GM23248 (cell line): ENCODE measurements around the gene ARFGEF3. TPM values are rescaled to one million over a fixed set of nuclear protein-coding genes. Genes with fewer than 3 reads are reported as not detected.

Source experiments
- DNase-seq: peaks from one replicate; pipeline ENCODE4 v3.0.0-alpha.2; 2015
- H2AFZ ChIP-seq: fragments of 200-600 bp; sonication (generic); 2 replicates; pipeline ENCODE4 v1.6.1; 2016; ENCODE audit warnings: antibody characterized with exemption
- H3F3A ChIP-seq: fragments of 200-600 bp; sonication (generic); 2 replicates; pipeline ENCODE4 v1.6.1; 2016; ENCODE audit warnings: mild to moderate bottlenecking, antibody characterized with exemption, mixed run types; ENCODE audit not compliant: insufficient read depth
- H3K27ac ChIP-seq: fragments of 200-600 bp; sonication (generic); 2 replicates; pipeline ENCODE4 v1.5.1; 2016; ENCODE audit warnings: mild to moderate bottlenecking
- H3K27me3 ChIP-seq: fragments of 200-600 bp; sonication (generic); replicated peaks from 2 replicates; pipeline ENCODE4 v1.6.1; 2016; ENCODE audit warnings: mild to moderate bottlenecking; ENCODE audit not compliant: insufficient read depth
- H3K36me3 ChIP-seq: fragments of 200-600 bp; sonication (generic); 2 replicates; pipeline ENCODE4 v1.6.1; 2016; ENCODE audit warnings: low read depth, mild to moderate bottlenecking
- H3K4me1 ChIP-seq: fragments of 200-600 bp; sonication (generic); 2 replicates; pipeline ENCODE4 v1.6.1; 2016; ENCODE audit warnings: mild to moderate bottlenecking; ENCODE audit not compliant: insufficient read depth
- H3K4me2 ChIP-seq: fragments of 200-600 bp; sonication (generic); one replicate; pipeline ENCODE4 v1.6.1; 2016; ENCODE audit warnings: mild to moderate bottlenecking; ENCODE audit not compliant: unreplicated experiment
- H3K4me3 ChIP-seq: fragments of 200-600 bp; sonication (generic); 2 replicates; pipeline ENCODE4 v1.5.1; 2016; ENCODE audit warnings: mild to moderate bottlenecking
- H3K79me2 ChIP-seq: fragments of 200-600 bp; sonication (generic); 2 replicates; pipeline ENCODE4 v1.6.1; 2016; ENCODE audit warnings: mild to moderate bottlenecking; ENCODE audit not compliant: insufficient read depth
- H3K9ac ChIP-seq: fragments of 200-600 bp; sonication (generic); 2 replicates; pipeline ENCODE4 v1.6.1; 2016; ENCODE audit warnings: mild to moderate bottlenecking
- H3K9me2 ChIP-seq: fragments of 200-600 bp; sonication (generic); 2 replicates; pipeline ENCODE4 v1.6.1; 2016; ENCODE audit warnings: mixed run types, mild to moderate bottlenecking, moderate library complexity; ENCODE audit not compliant: insufficient read depth
- H3K9me3 ChIP-seq: fragments of 200-600 bp; sonication (generic); one replicate; pipeline ENCODE4 v1.6.1; 2017; ENCODE audit warnings: low read depth
- H4K20me1 ChIP-seq: fragments of 200-600 bp; sonication (generic); 2 replicates; pipeline ENCODE4 v1.6.0; 2016; ENCODE audit not compliant: insufficient read depth
- EZH2 ChIP-seq: fragments of 200-600 bp; sonication (generic); IDR thresholded peaks from 2 replicates; pipeline ENCODE4 v1.6.1; 2018; ENCODE audit warnings: antibody characterized with exemption, mild to moderate bottlenecking; ENCODE audit not compliant: insufficient read depth, poor library complexity, severe bottlenecking
- EZH2phosphoT487 ChIP-seq: fragments of 200-600 bp; sonication (generic); IDR thresholded peaks from 2 replicates; pipeline ENCODE4 v1.6.1; 2018; ENCODE audit warnings: antibody characterized with exemption, moderate library complexity, mild to moderate bottlenecking, low read depth; ENCODE audit not compliant: insufficient read depth
- WGBS, 2 experiments: methylation state at CpG; one replicate each; pipeline ENCODE4 v1.1.6; 2015 to 2017; ENCODE audit warnings: low lambda C conversion rate in 2 of 2, low coverage in 1 of 2; ENCODE audit errors: missing lambda C conversion rate in 2 of 2; 5-methylcytosine and 5-hydroxymethylcytosine counted together
- in situ Hi-C: fragments of 300-500 bp; cut with MboI; formaldehyde crosslinking; loops from 2 replicates; pipeline ENCODE4 v1.15.0; 2020
- polyA plus RNA-seq: library from polyadenylated mRNA; unstranded; fragments of >200 nt; fragmentation: Nextera tagmentation; extraction: Ambion mirVana; gene quantifications from 2 replicates; pipeline ENCODE4 v1.2.1, GENCODE V29; 2016
- total RNA-seq: library from RNA; depleted of rRNA; stranded (reverse); fragments of >200 nt; shearing (Covaris generic); gene quantifications from 2 replicates; pipeline ENCODE4 v1.2.3, GENCODE V29; 2014

Gene ARFGEF3
- total and polyA plus RNA-seq, 2 experiments from 2014 or later = 0.06 to 0.11 TPM

- in situ Hi-C loops = no loop called here
- H3F3A ChIP-seq = no peaks in the 10 kb centered on the region
- no peak overlapping the region for H3K9ac ChIP-seq
- no peak overlapping the region for H3K4me3 ChIP-seq
- DNase-seq = no peak
- H3K4me2 ChIP-seq = no peak overlapping the region
- no peaks in the 10 kb centered on the region for H3K9me2 ChIP-seq
- no peak for TF ChIP-seq EZH2phosphoT487
- TF ChIP-seq EZH2 = no peak
- no peaks in the 10 kb centered on the region for H3K4me1 ChIP-seq
- no peaks in the 10 kb centered on the region for H3K36me3 ChIP-seq
- no peaks in the 10 kb centered on the region for H4K20me1 ChIP-seq
- no peaks in the 10 kb centered on the region for H3K9me3 ChIP-seq
- no peak overlapping the region for H3K27ac ChIP-seq
- no peak overlapping the region for H2AFZ ChIP-seq
- no peaks in the 10 kb centered on the region for H3K79me2 ChIP-seq
- 74 to 76% methylated on average over 4 of the region's 4 CpGs for WGBS, 2 experiments
- no peaks in the 10 kb centered on the region for H3K27me3 ChIP-seq
Observed at GRCh38 chr6:138277835-138278234, 116.1 kb downstream of the ARFGEF3 start.

- Histone ChIP-seq H4K20me1 (no peaks in the 10 kb centered on the region), H2AFZ (no peak overlapping the region), H3K9me2 (no peaks in the 10 kb centered on the region), H3K4me1 (no peaks in the 10 kb centered on the region), H3K4me3 (no peak overlapping the region), H3K27ac (no peak overlapping the region), H3K36me3 (no peaks in the 10 kb centered on the region), H3K79me2 (no peaks in the 10 kb centered on the region), H3K9ac (no peak overlapping the region), H3K4me2 (no peak overlapping the region), H3F3A (no peaks in the 10 kb centered on the region), H3K9me3 (no peaks in the 10 kb centered on the region), H3K27me3 (no peaks in the 10 kb centered on the region)
- in situ Hi-C loops = no loop called here
- peak; percentile 62 for DNase-seq
- TF ChIP-seq EZH2 (no peak), EZH2phosphoT487 (no peak)
- 16 to 19% methylated on average over 12 of the region's 12 CpGs for WGBS, 2 experiments
Observed at GRCh38 chr6:138278326-138278725, 116.6 kb downstream of the ARFGEF3 start.

GRCh38 chr6:138285800-138286199 lies 124.1 kb downstream of the ARFGEF3 start:
- in situ Hi-C loops = no loop called here
- Histone ChIP-seq H3K9me2 (no peaks in the 10 kb centered on the region), H3K4me2 (no peak overlapping the region), H3K4me3 (no peak overlapping the region), H3K36me3 (no peaks in the 10 kb centered on the region), H3K4me1 (peaks cover 21% of the 10 kb centered on the region), H3K9ac (no peak overlapping the region), H3F3A (peaks cover 12% of the 10 kb centered on the region), H3K27ac (no peak overlapping the region), H3K27me3 (no peaks in the 10 kb centered on the region), H2AFZ (no peak overlapping the region), H3K9me3 (no peaks in the 10 kb centered on the region), H3K79me2 (no peaks in the 10 kb centered on the region), H4K20me1 (no peaks in the 10 kb centered on the region)
- no peak for TF ChIP-seq EZH2phosphoT487
- no peak for TF ChIP-seq EZH2
- no peak for DNase-seq
- WGBS, 2 experiments = 89 to 91% methylated on average over 6 of the region's 6 CpGs

GRCh38 chr6:138286698-138287097 lies 125.0 kb downstream of the ARFGEF3 start:
- H3K4me1 ChIP-seq = peaks cover 21% of the 10 kb centered on the region
- H3F3A ChIP-seq = peaks cover 12% of the 10 kb centered on the region
- TF ChIP-seq EZH2 (no peak), EZH2phosphoT487 (no peak)
- H3K9ac ChIP-seq = no peak overlapping the region
- H3K27ac ChIP-seq = no peak overlapping the region
- no peak overlapping the region for H2AFZ ChIP-seq
- in situ Hi-C loops = no loop called here
- H4K20me1 ChIP-seq = no peaks in the 10 kb centered on the region
- H3K9me2 ChIP-seq = no peaks in the 10 kb centered on the region
- H3K27me3 ChIP-seq = no peaks in the 10 kb centered on the region
- H3K4me3 ChIP-seq = no peak overlapping the region
- H3K9me3 ChIP-seq = no peaks in the 10 kb centered on the region
- no peaks in the 10 kb centered on the region for H3K36me3 ChIP-seq
- no peaks in the 10 kb centered on the region for H3K79me2 ChIP-seq
- H3K4me2 ChIP-seq = no peak overlapping the region
- 90 to 95% methylated on average over 10 to 17 of the region's 17 CpGs for whole genome bisulfite sequencing, 2 experiments
- DNase-seq = no peak
